ENCODE data around the gene GALNS.
"Not testable (repeated sequence)": the region's sequence is repeated elsewhere in the genome, so short reads cannot be mapped to it uniquely, and the experiment has no call there.

Gene GALNS

GRCh38 chr16:88778541-88779065 is 78.1 kb downstream of the GALNS start:
- Histone ChIP-seq H3K36me3 (ENCODE audit: control insufficient read depth, insufficient read depth, low read length) (no peaks in the 10 kb centered on the region), H3K27ac (ENCODE audit: low read depth, low read length) (no peak overlapping the region), H3K9me3 (ENCODE audit: control insufficient read depth, insufficient read depth, low read depth, low read length) (no peaks in the 10 kb centered on the region), H3K4me3 (ENCODE audit: low read depth, low read length) (no peak overlapping the region), H3K4me1 (ENCODE audit: control insufficient read depth, insufficient read depth, low read length) (peaks cover 30% of the 10 kb centered on the region; the same call in 1 of the 2 replicates), H3K27me3 (ENCODE audit: control insufficient read depth, insufficient read depth, low read length) (peaks cover 88% of the 10 kb centered on the region; the same call in 1 of the 2 replicates), H3K9ac (ENCODE audit: low read length) (no peak overlapping the region)

- no peak overlapping the region for H3K9ac ChIP-seq (ENCODE audit: low read length)
- H3K4me3 ChIP-seq (ENCODE audit: low read depth, low read length): no peak overlapping the region
- H3K27me3 ChIP-seq (ENCODE audit: control insufficient read depth, insufficient read depth, low read length): peaks cover 88% of the 10 kb centered on the region; the same call in 1 of the 2 replicates
- H3K4me1 ChIP-seq (ENCODE audit: control insufficient read depth, insufficient read depth, low read length): peaks cover 30% of the 10 kb centered on the region; the same call in 1 of the 2 replicates
- no peaks in the 10 kb centered on the region for H3K36me3 ChIP-seq (ENCODE audit: control insufficient read depth, insufficient read depth, low read length)
- no peaks in the 10 kb centered on the region for H3K9me3 ChIP-seq (ENCODE audit: control insufficient read depth, insufficient read depth, low read depth, low read length)
- H3K27ac ChIP-seq (ENCODE audit: low read depth, low read length): no peak overlapping the region
These were observed 78.5 kb downstream of the GALNS start for GRCh38 chr16:88778271-88778525.

- no peak overlapping the region for H3K9ac ChIP-seq (ENCODE audit: low read length)
- no peak overlapping the region for H3K27ac ChIP-seq (ENCODE audit: low read depth, low read length)
- peaks cover 88% of the 10 kb centered on the region; the same call in 1 of the 2 replicates for H3K27me3 ChIP-seq (ENCODE audit: control insufficient read depth, insufficient read depth, low read length)
- H3K9me3 ChIP-seq (ENCODE audit: control insufficient read depth, insufficient read depth, low read depth, low read length): no peaks in the 10 kb centered on the region
- no peaks in the 10 kb centered on the region for H3K36me3 ChIP-seq (ENCODE audit: control insufficient read depth, insufficient read depth, low read length)
- H3K4me3 ChIP-seq (ENCODE audit: low read depth, low read length): no peak overlapping the region
- H3K4me1 ChIP-seq (ENCODE audit: control insufficient read depth, insufficient read depth, low read length): peaks cover 29% of the 10 kb centered on the region; the same call in 1 of the 2 replicates
These were observed 79.1 kb downstream of the GALNS start for GRCh38 chr16:88777471-88778270.

- peaks cover 25% of the 10 kb centered on the region for H3K4me1 ChIP-seq (ENCODE audit: control insufficient read depth, insufficient read depth, low read length)
- no peak overlapping the region for H3K9ac ChIP-seq (ENCODE audit: low read length)
- no peak overlapping the region for H3K4me3 ChIP-seq (ENCODE audit: low read depth, low read length)
- H3K27me3 ChIP-seq (ENCODE audit: control insufficient read depth, insufficient read depth, low read length): peaks cover 86% of the 10 kb centered on the region; the same call in 1 of the 2 replicates
- no peaks in the 10 kb centered on the region for H3K9me3 ChIP-seq (ENCODE audit: control insufficient read depth, insufficient read depth, low read depth, low read length)
- H3K36me3 ChIP-seq (ENCODE audit: control insufficient read depth, insufficient read depth, low read length): no peaks in the 10 kb centered on the region
- no peak overlapping the region for H3K27ac ChIP-seq (ENCODE audit: low read depth, low read length)
These were observed 80.9 kb downstream of the GALNS start for GRCh38 chr16:88775825-88776224.

- Histone ChIP-seq H3K36me3 (ENCODE audit: control insufficient read depth, insufficient read depth, low read length) (no peaks in the 10 kb centered on the region), H3K4me3 (ENCODE audit: low read depth, low read length) (no peak overlapping the region), H3K4me1 (ENCODE audit: control insufficient read depth, insufficient read depth, low read length) (peaks cover 34% of the 10 kb centered on the region), H3K9me3 (ENCODE audit: control insufficient read depth, insufficient read depth, low read depth, low read length) (no peaks in the 10 kb centered on the region), H3K9ac (ENCODE audit: low read length) (no peak overlapping the region), H3K27ac (ENCODE audit: low read depth, low read length) (no peak overlapping the region), H3K27me3 (ENCODE audit: control insufficient read depth, insufficient read depth, low read length) (peaks cover 86% of the 10 kb centered on the region; the same call in 1 of the 2 replicates)
These were observed 82.0 kb downstream of the GALNS start for GRCh38 chr16:88774544-88775393.

GRCh38 chr16:88773812-88774291 is 82.9 kb downstream of the GALNS start:
- Histone ChIP-seq H3K4me1 (ENCODE audit: control insufficient read depth, insufficient read depth, low read length) (peaks cover 34% of the 10 kb centered on the region), H3K4me3 (ENCODE audit: low read depth, low read length) (no peak overlapping the region), H3K9me3 (ENCODE audit: control insufficient read depth, insufficient read depth, low read depth, low read length) (no peaks in the 10 kb centered on the region), H3K27me3 (ENCODE audit: control insufficient read depth, insufficient read depth, low read length) (peaks cover 82% of the 10 kb centered on the region; the same call in 1 of the 2 replicates), H3K27ac (ENCODE audit: low read depth, low read length) (no peak overlapping the region), H3K9ac (ENCODE audit: low read length) (no peak overlapping the region), H3K36me3 (ENCODE audit: control insufficient read depth, insufficient read depth, low read length) (no peaks in the 10 kb centered on the region)

GRCh38 chr16:88772871-88773811 is 83.6 kb downstream of the GALNS start:
- no peak overlapping the region for H3K4me3 ChIP-seq (ENCODE audit: low read depth, low read length)
- H3K4me1 ChIP-seq (ENCODE audit: control insufficient read depth, insufficient read depth, low read length): peaks cover 41% of the 10 kb centered on the region
- no peaks in the 10 kb centered on the region for H3K36me3 ChIP-seq (ENCODE audit: control insufficient read depth, insufficient read depth, low read length)
- H3K27ac ChIP-seq (ENCODE audit: low read depth, low read length): no peak overlapping the region
- no peaks in the 10 kb centered on the region for H3K9me3 ChIP-seq (ENCODE audit: control insufficient read depth, insufficient read depth, low read depth, low read length)
- H3K9ac ChIP-seq (ENCODE audit: low read length): no peak overlapping the region
- peaks cover 84% of the 10 kb centered on the region; the same call in 1 of the 2 replicates for H3K27me3 ChIP-seq (ENCODE audit: control insufficient read depth, insufficient read depth, low read length)

- Histone ChIP-seq H3K4me1 (ENCODE audit: control insufficient read depth, insufficient read depth, low read length) (peaks cover 38% of the 10 kb centered on the region), H3K27me3 (ENCODE audit: control insufficient read depth, insufficient read depth, low read length) (peaks cover 89% of the 10 kb centered on the region; the same call in 1 of the 2 replicates)
- H3K27ac ChIP-seq (ENCODE audit: low read depth, low read length): not testable (repeated sequence)
These were observed 85.0 kb downstream of the GALNS start for GRCh38 chr16:88771781-88772180.

GRCh38 chr16:88771294-88771772 is 85.4 kb downstream of the GALNS start:
- peaks cover 38% of the 10 kb centered on the region for H3K4me1 ChIP-seq (ENCODE audit: control insufficient read depth, insufficient read depth, low read length)
- no peaks in the 10 kb centered on the region for H3K9me3 ChIP-seq (ENCODE audit: control insufficient read depth, insufficient read depth, low read depth, low read length)
- H3K27me3 ChIP-seq (ENCODE audit: control insufficient read depth, insufficient read depth, low read length): peaks cover 89% of the 10 kb centered on the region; the same call in 1 of the 2 replicates
- no peak overlapping the region for H3K9ac ChIP-seq (ENCODE audit: low read length)
- H3K27ac ChIP-seq (ENCODE audit: low read depth, low read length): no peak overlapping the region
- peak overlapping the region; percentile 28; the same call in 1 of the 2 replicates for H3K4me3 ChIP-seq (ENCODE audit: low read depth, low read length)
- no peaks in the 10 kb centered on the region for H3K36me3 ChIP-seq (ENCODE audit: control insufficient read depth, insufficient read depth, low read length)

More at GRCh38 chr16:88771781-88772180, 85.0 kb downstream of the GALNS start:
- not testable (repeated sequence) for H3K4me3 ChIP-seq (ENCODE audit: low read depth, low read length); H3K9me3 ChIP-seq (ENCODE audit: control insufficient read depth, insufficient read depth, low read depth, low read length); H3K9ac ChIP-seq (ENCODE audit: low read length); H3K36me3 ChIP-seq (ENCODE audit: control insufficient read depth, insufficient read depth, low read length)

Measured in HUES6 (cell line).